HepG2 (cell line): Measurements from ENCODE around the gene RAB30. TPM values are rescaled to one million over a fixed set of nuclear protein-coding genes. Genes with fewer than 3 reads are reported as not detected.

Experiments used
- BCL6 ChIP-seq: IDR thresholded peaks from 2 replicates; pipeline ENCODE4 v1.6.1; 2016; ENCODE audit warnings: missing genetic modification reagents, missing compliant biosample characterization
- CHD2 ChIP-seq: IDR thresholded peaks from 2 replicates; pipeline ENCODE4 v1.6.1; 2011; ENCODE audit warnings: low read depth, low read length, improper control_type of control experiment
- DPF2 ChIP-seq: sonication (generic); formaldehyde crosslinking; IDR thresholded peaks from 2 replicates; pipeline ENCODE4 v1.4.0; 2020; ENCODE audit warnings: mild to moderate bottlenecking, low read depth, missing genetic modification reagents, borderline replicate concordance
- ERF ChIP-seq: IDR thresholded peaks from 2 replicates; pipeline ENCODE4 v1.6.1; 2018; ENCODE audit warnings: missing biosample characterization, missing genetic modification reagents
- GATAD2A ChIP-seq: IDR thresholded peaks from 2 replicates; pipeline ENCODE4 v1.6.1; 2016
- KDM5A ChIP-seq: fragments of 200-600 bp; sonication (generic); IDR thresholded peaks from 2 replicates; pipeline ENCODE4 v1.7.0; 2018; ENCODE audit warnings: antibody characterized with exemption, mild to moderate bottlenecking, low read length, borderline replicate concordance
- NR0B2 ChIP-seq: sonication (generic); formaldehyde crosslinking; IDR thresholded peaks from 2 replicates; pipeline ENCODE4 v1.4.0; 2020; ENCODE audit warnings: mild to moderate bottlenecking, missing genetic modification reagents
- NR2F2 ChIP-seq: IDR thresholded peaks from 2 replicates; pipeline ENCODE4 v1.6.1; 2012; ENCODE audit warnings: low read depth, inconsistent platforms, borderline replicate concordance
- SMAD1 ChIP-seq: sonication (generic); formaldehyde crosslinking; IDR thresholded peaks from 2 replicates; pipeline ENCODE4 v1.4.0; 2020; ENCODE audit warnings: missing genetic modification reagents, low read depth, mild to moderate bottlenecking, borderline replicate concordance
- TCF12 ChIP-seq, 2 experiments: fragments of 450-650 bp in 1 of 2; sonication (generic) in 1 of 2; formaldehyde crosslinking in 1 of 2; IDR thresholded peaks; 2 replicates each; pipeline versions ENCODE4 v1.6.1 to v1.8.0; 2017 to 2022; ENCODE audit warnings: antibody characterized with exemption in 1 of 2, mild to moderate bottlenecking in 1 of 2, missing genetic modification reagents in 1 of 2, moderate library complexity in 1 of 2
- TOPORS ChIP-seq: sonication (generic); formaldehyde crosslinking; IDR thresholded peaks from 2 replicates; pipeline ENCODE4 v1.8.0; 2023; ENCODE audit warnings: mild to moderate bottlenecking, missing genetic modification reagents
- ZBTB14 ChIP-seq: sonication (generic); formaldehyde crosslinking; IDR thresholded peaks from 2 replicates; pipeline ENCODE4 v1.4.0; 2020; ENCODE audit warnings: missing genetic modification reagents
- ZHX2 ChIP-seq, 2 experiments: sonication (generic) in 1 of 2; formaldehyde crosslinking in 1 of 2; IDR thresholded peaks; 2 replicates each; pipeline versions ENCODE4 v1.6.1 to v1.9.0; 2014 to 2022; ENCODE audit warnings: antibody characterized with exemption in 1 of 2, borderline replicate concordance in 1 of 2, inconsistent platforms in 1 of 2, low read depth in 1 of 2, missing genetic modification reagents in 1 of 2
- ZMYM3 ChIP-seq: sonication (generic); formaldehyde crosslinking; IDR thresholded peaks from 2 replicates; pipeline ENCODE4 v1.5.1; 2020; ENCODE audit warnings: mild to moderate bottlenecking, missing genetic modification reagents
- ZNF10 ChIP-seq: sonication (generic); formaldehyde crosslinking; IDR thresholded peaks from 2 replicates; pipeline ENCODE4 v1.4.0; 2020; ENCODE audit warnings: mild to moderate bottlenecking, low read depth, missing genetic modification reagents, borderline replicate concordance
- ZNF124 ChIP-seq: sonication (generic); formaldehyde crosslinking; IDR thresholded peaks from 2 replicates; pipeline ENCODE4 v1.4.0; 2020; ENCODE audit warnings: missing genetic modification reagents
- ZNF17 ChIP-seq: sonication (generic); formaldehyde crosslinking; IDR thresholded peaks from 2 replicates; pipeline ENCODE4 v1.5.0; 2020; ENCODE audit warnings: mild to moderate bottlenecking, missing genetic modification reagents
- ZNF569 ChIP-seq: sonication (generic); formaldehyde crosslinking; IDR thresholded peaks from 2 replicates; pipeline ENCODE4 v1.5.0; 2020; ENCODE audit warnings: mild to moderate bottlenecking, missing genetic modification reagents, moderate library complexity, borderline replicate concordance
- ZNF614 ChIP-seq: IDR thresholded peaks from 2 replicates; pipeline ENCODE4 v1.6.1; 2018; ENCODE audit warnings: missing biosample characterization, missing genetic modification reagents, inconsistent platforms, borderline replicate concordance
- ZNF775 ChIP-seq: sonication (generic); formaldehyde crosslinking; IDR thresholded peaks from 2 replicates; pipeline ENCODE4 v1.4.0; 2020; ENCODE audit warnings: missing genetic modification reagents, mild to moderate bottlenecking, moderate library complexity, borderline replicate concordance
- ZNF788 ChIP-seq: sonication (generic); formaldehyde crosslinking; IDR thresholded peaks from 2 replicates; pipeline ENCODE4 v1.5.0; 2020; ENCODE audit warnings: mild to moderate bottlenecking, missing genetic modification reagents, borderline replicate concordance
- ZNF883 ChIP-seq: sonication (generic); formaldehyde crosslinking; IDR thresholded peaks from 2 replicates; pipeline ENCODE4 v1.5.1; 2020; ENCODE audit warnings: mild to moderate bottlenecking, missing genetic modification reagents; ENCODE audit errors: not compliant biosample characterization
- polyA plus RNA-seq, 8 experiments: library from polyadenylated mRNA; depleted of rRNA in 3 of 8; stranded (reverse) in 7 of 8; unstranded in 1 of 8; fragments of >200 nt; fragmentation: Illumina TruSeq in 4 of 8; extraction: Trizol in 4 of 8; gene quantifications; 2 replicates each; pipeline versions ENCODE4 v1.2.1 to v1.2.3, GENCODE V29; 2011 to 2016; ENCODE audit warnings: low read depth in 4 of 8, missing spikeins in 1 of 8, mixed read lengths in 1 of 8; ENCODE audit not compliant: insufficient read depth in 1 of 8
- total RNA-seq, 5 experiments: library from RNA; depleted of rRNA; stranded (reverse); fragments of >200 nt; fragmentation: Illumina TruSeq; extraction: Trizol; gene quantifications; 2 replicates each; pipeline ENCODE4 v1.2.3, GENCODE V29; 2016; ENCODE audit warnings: low read depth in 1 of 5

Gene RAB30
- total and polyA plus RNA-seq, 2 of the 13 experiments (the other 11 are each of a cell fraction or from before 2014, with no cell fraction given): 3.7 to 5.0 TPM

- TF ChIP-seq ZNF569 (no peak), SMAD1 (CRISPR knock-in tag) (no peak), ZMYM3 (CRISPR knock-in tag) (peak; percentile 77), ZHX2 (IDR thresholded peaks at IDR 0.05; ENCODE audit: low read depth) (no peak), ZHX2 (CRISPR knock-in tag; IDR thresholded peaks at IDR 0.05; ENCODE audit: borderline replicate concordance) (no peak), TCF12 (IDR thresholded peaks at IDR 0.05) (no peak), TCF12 (CRISPR knock-in tag; IDR thresholded peaks at IDR 0.05) (0 out of 2 replicates have a peak, but pooled peaks have one; percentile 69), NR2F2 (peak; percentile 51; the same call in 1 of the 2 replicates), TOPORS (no peak), ZNF614 (CRISPR knock-in tag) (no peak), NR0B2 (CRISPR knock-in tag) (no peak), ZNF17 (CRISPR knock-in tag) (0 out of 2 replicates have a peak, but pooled peaks have one; percentile 34), CHD2 (no peak), BCL6 (CRISPR knock-in tag) (peak; percentile 76), DPF2 (no peak; the same call in 1 of the 2 replicates), ZNF10 (CRISPR knock-in tag) (no peak), ZNF788 (CRISPR knock-in tag) (no peak), ZNF124 (no peak), ZNF883 (no peak), GATAD2A (CRISPR knock-in tag) (peak; percentile 78), KDM5A (peak; percentile 14; the same call in 1 of the 2 replicates), ZNF775 (no peak), ERF (peak; percentile 21), ZBTB14 (no peak)
Observed at GRCh38 chr11:82988936-82989627, 82.6 kb downstream of the RAB30 start (continued).
